K562 (cell line): ENCODE results near the gene WWOX. TPM values are rescaled to one million over a fixed set of nuclear protein-coding genes. Genes with fewer than 3 reads are reported as not detected.

Experiments
- ATAC-seq: fragments of 200-7000 bp; cut with Tn5 transposase; 3 replicates; pipeline ENCODE4 v1.9.1; 2020; ENCODE audit warnings: moderate library complexity
- BruUV-seq: library from RNA; stranded (reverse); fragments of 400-500 nt; replicated peaks from 2 replicates; lab custom pipeline; 2021; lab: Mats Ljungman, UMichigan
- CTCF ChIA-PET: fragments of 300-600 bp; formaldehyde crosslinking; extraction: SDS; loops from one replicate; lab custom pipeline; 2021; ENCODE audit warnings: low intra/inter-chr PET ratio; lab: Yijun Ruan, JAX
- POLR2A ChIA-PET: fragments of 300-600, 350-650 bp; sonication (Branson Sonifier 250); formaldehyde crosslinking; extraction: SDS; loops from one replicate; lab custom pipeline; 2021; ENCODE audit warnings: antibody characterized with exemption, inconsistent platforms; lab: Yijun Ruan, JAX
- DNase-seq, 4 experiments: peaks; one replicate each; pipeline versions ENCODE4 v3.0.0 to v3.0.0-alpha.2; 2011 to 2018; ENCODE audit warnings: low spot score in 3 of 4, mixed read lengths in 3 of 4; ENCODE audit errors: extremely low read depth in 1 of 4
- FAIRE-seq: peaks from 2 replicates; lab custom pipeline; 2011; peaks lifted over from hg19 to GRCh38; lab: Jason Lieb, UNC
- H2AFZ ChIP-seq: 2 replicates; pipeline ENCODE4 v1.6.0; 2011; ENCODE audit warnings: low read depth, low read length, control low read depth, inconsistent platforms
- H3K27ac ChIP-seq: fragments of 200-600 bp; 3 replicates; pipeline ENCODE4 v1.8.0; 2011; ENCODE audit warnings: low read depth, mild to moderate bottlenecking, control low read depth, inconsistent platforms, low read length, moderate library complexity, mixed read lengths; ENCODE audit errors: extremely low read depth
- H3K27me3 ChIP-seq, 2 experiments: fragments of 300-600 bp in 1 of 2; 2 replicates in 1 of 2; 3 replicates in 1 of 2; pipeline versions ENCODE4 v1.6.0 to v1.8.0; 2011; ENCODE audit warnings: inconsistent platforms in 2 of 2, low read length in 2 of 2, mild to moderate bottlenecking in 1 of 2, mixed read lengths in 1 of 2, moderate library complexity in 1 of 2; ENCODE audit not compliant: control insufficient read depth in 2 of 2, insufficient read depth in 2 of 2
- H3K36me3 ChIP-seq: fragments of 300-600 bp; 3 replicates; pipeline ENCODE4 v1.8.0; 2011; ENCODE audit warnings: mild to moderate bottlenecking, low read length, inconsistent platforms; ENCODE audit not compliant: control insufficient read depth, insufficient read depth
- H3K4me1 ChIP-seq, 2 experiments: fragments of 200-600 bp in 1 of 2; replicated peaks in 1 of 2; 2 replicates in 1 of 2; 3 replicates in 1 of 2; pipeline versions ENCODE4 v1.5.1 to v1.8.0; 2011; ENCODE audit warnings: inconsistent platforms in 2 of 2, low read length in 2 of 2, mild to moderate bottlenecking in 1 of 2, mixed read lengths in 1 of 2, moderate library complexity in 1 of 2; ENCODE audit not compliant: control insufficient read depth in 2 of 2, insufficient read depth in 2 of 2
- H3K4me2 ChIP-seq: 2 replicates; pipeline ENCODE4 v1.6.1; 2011; ENCODE audit warnings: low read length, control low read depth, inconsistent platforms, mixed read lengths; ENCODE audit not compliant: insufficient read depth
- H3K4me3 ChIP-seq: fragments of 200-600 bp; sonication (generic), shearing (Covaris generic); 2 replicates; pipeline ENCODE4 v1.5.1; 2016; ENCODE audit warnings: control low read depth, inconsistent platforms
- H3K79me2 ChIP-seq: fragments of 200-600 bp; 3 replicates; pipeline ENCODE4 v1.8.0; 2011; ENCODE audit warnings: low read length, inconsistent platforms; ENCODE audit not compliant: control insufficient read depth, insufficient read depth
- H3K9ac ChIP-seq, 2 experiments: 2 replicates each; pipeline versions ENCODE4 v1.6.0 to v1.6.1; 2011; ENCODE audit warnings: low read depth in 2 of 2, low read length in 2 of 2, control low read depth in 1 of 2, inconsistent platforms in 1 of 2, mild to moderate bottlenecking in 1 of 2, mixed read lengths in 1 of 2; ENCODE audit not compliant: insufficient read depth in 1 of 2
- H3K9me1 ChIP-seq: one replicate; pipeline ENCODE4 v1.6.0; 2011; ENCODE audit warnings: inconsistent platforms, mild to moderate bottlenecking, low read length, moderate library complexity; ENCODE audit not compliant: control insufficient read depth, insufficient read depth
- H3K9me3 ChIP-seq: replicated peaks from 2 replicates; pipeline ENCODE4 v1.5.1; 2011; ENCODE audit warnings: low read depth, low read length, inconsistent platforms; ENCODE audit not compliant: control insufficient read depth, insufficient read depth
- H4K20me1 ChIP-seq: replicated peaks from 2 replicates; pipeline ENCODE4 v1.6.1; 2011; ENCODE audit warnings: low read length, inconsistent platforms, mixed read lengths; ENCODE audit not compliant: control insufficient read depth, insufficient read depth
- ATF7 ChIP-seq: fragments of 450-650 bp; IDR thresholded peaks from 2 replicates; pipeline ENCODE4 v1.7.1; 2014; ENCODE audit warnings: mild to moderate bottlenecking, moderate library complexity
- DLX4 ChIP-seq: fragments of 250-450 bp; sonication (Bioruptor Pico); IDR thresholded peaks from 2 replicates; pipeline ENCODE4 v1.6.1; 2021; ENCODE audit warnings: mild to moderate bottlenecking
- FOS ChIP-seq: IDR thresholded peaks from 3 replicates; pipeline ENCODE4 v1.6.1; 2011; ENCODE audit not compliant: insufficient read length; ENCODE audit errors: extremely low read depth
- HNRNPL ChIP-seq: fragments of 200-400 bp; formaldehyde crosslinking; IDR thresholded peaks from 2 replicates; pipeline ENCODE4 v1.6.1; 2017; ENCODE audit warnings: low read depth, mild to moderate bottlenecking, low read length
- MCM5 ChIP-seq: fragments of 450-650 bp; IDR thresholded peaks from 2 replicates; pipeline ENCODE4 v1.6.1; 2016; ENCODE audit warnings: low read depth
- MLX ChIP-seq, 2 experiments: fragments of 450-650 bp in 1 of 2; sonication (generic) in 1 of 2; formaldehyde crosslinking; conservative IDR thresholded peaks; 2 replicates each; pipeline versions ENCODE4 v1.4.0 to v1.8.1; 2020 to 2022; ENCODE audit warnings: mild to moderate bottlenecking in 1 of 2, missing genetic modification reagents in 1 of 2
- NFIC ChIP-seq: fragments of 450-650 bp; IDR thresholded peaks from 2 replicates; pipeline ENCODE4 v1.6.1; 2017; ENCODE audit warnings: mild to moderate bottlenecking, inconsistent platforms
- ZBTB40 ChIP-seq, 2 experiments: fragments of 450-650 bp in 1 of 2; sonication (generic) in 1 of 2; formaldehyde crosslinking in 1 of 2; IDR thresholded peaks; 2 replicates each; pipeline versions ENCODE4 v1.7.1 to v1.9.0; 2016 to 2022; ENCODE audit warnings: inconsistent platforms in 1 of 2, mild to moderate bottlenecking in 1 of 2, missing genetic modification reagents in 1 of 2
- ZNF449 ChIP-seq: fragments of 250-450 bp; sonication (Bioruptor Pico); IDR thresholded peaks from 2 replicates; pipeline ENCODE4 v1.8.0; 2022; ENCODE audit warnings: moderate library complexity, mild to moderate bottlenecking, inconsistent platforms
- ZNF586 ChIP-seq: fragments of 450-650 bp; formaldehyde crosslinking; conservative IDR thresholded peaks from 2 replicates; pipeline ENCODE4 v1.4.0; 2020; ENCODE audit warnings: mild to moderate bottlenecking, moderate library complexity
- WGBS: fragments of 100-300 bp; shearing (Covaris generic); methylation state at CpG from one replicate; pipeline ENCODE4 v1.1.6; 2016; ENCODE audit warnings: low coverage, mixed read lengths; ENCODE audit not compliant: insufficient coverage; ENCODE audit errors: missing lambda C conversion rate; 5-methylcytosine and 5-hydroxymethylcytosine counted together
- in situ Hi-C: fragments of 300-500 bp; cut with MboI; formaldehyde crosslinking; loops from 4 replicates; pipeline ENCODE4 v1.15.0; 2018; ENCODE audit warnings: inconsistent platforms, mixed read lengths
- intact Hi-C: fragments of 100-400 bp; cut with micrococcal nuclease; formaldehyde crosslinking; loops from 2 replicates; pipeline ENCODE4 v1.14.2; 2022
- polyA plus RNA-seq, 8 experiments: library from polyadenylated mRNA; depleted of rRNA in 4 of 8; stranded (reverse) in 5 of 8; unstranded in 3 of 8; fragments of >200 nt; fragmentation: Nextera tagmentation in 2 of 8; fragmentation: Illumina TruSeq in 1 of 8; extraction: Ambion mirVana in 2 of 8; extraction: Trizol in 1 of 8; gene quantifications; 2 replicates each; pipeline versions ENCODE4 v1.2.1 to v1.2.3, GENCODE V29; 2011 to 2014; ENCODE audit warnings: inconsistent platforms in 1 of 8, missing spikeins in 1 of 8
- total RNA-seq, 7 experiments: library from RNA; depleted of rRNA in 6 of 7; stranded (reverse); fragments of >200 nt in 6 of 7; fragmentation: Illumina TruSeq in 2 of 7; extraction: Trizol in 2 of 7; gene quantifications; 2 replicates each; pipeline versions ENCODE4 v1.2.1 to v1.2.3, GENCODE V29; 2011 to 2021; ENCODE audit warnings: low replicate concordance in 1 of 7

Gene WWOX
- total and polyA plus RNA-seq, 9 of the 15 experiments (the other 6 are each of a cell fraction or from before 2014, with no cell fraction given): 1.6 to 22.7 (median 8.1) TPM

- Histone ChIP-seq H4K20me1 (no peaks in the 10 kb centered on the region; the same call in 1 of the 2 replicates), H3K9me3 (no peaks in the 10 kb centered on the region), H3K27ac (no peak overlapping the region), H3K4me2 (no peak overlapping the region), H3K79me2 (no peaks in the 10 kb centered on the region), H3K4me3 (no peak overlapping the region), H3K9ac (no peak overlapping the region), H3K27me3 (peaks cover 11 to 27% of the 10 kb centered on the region in 2 experiments), H3K36me3 (no peaks in the 10 kb centered on the region), H3K9me1 (no peaks in the 10 kb centered on the region), H3K4me1 (no peaks in the 10 kb centered on the region), H2AFZ (no peak overlapping the region)
- intact Hi-C loops (no loop called here), in situ Hi-C loops (no loop called here)
- FAIRE-seq (no peak), DNase-seq (peak in 1 of 4 experiments; percentile 9)
- ChIA-PET CTCF (no interaction called here), POLR2A (interaction anchor here (0.6 kb wide), 1 partner anchor 35 kb away, joined by 3 read pairs; no protein-coding TSS in a partner anchor)
- BruUV-seq: no TSS peak
- WGBS: 2% methylated on average over 3 of the region's 3 CpGs
- no peak for TF ChIP-seq ATF7
- TF ChIP-seq HNRNPL: no peak
- peak; percentile 93 for TF ChIP-seq ZBTB40 (IDR thresholded peaks at IDR 0.05)
- peak; percentile 83 for TF ChIP-seq ZBTB40 (CRISPR knock-in tag; IDR thresholded peaks at IDR 0.05)
- no peak for TF ChIP-seq ZNF449 (CRISPR knock-in tag)
- TF ChIP-seq DLX4 (CRISPR knock-in tag): no peak
- TF ChIP-seq MCM5: no peak
- TF ChIP-seq ZNF586 (CRISPR knock-in tag): no peak
- no peak for TF ChIP-seq FOS
- TF ChIP-seq NFIC: peak; percentile 73
- TF ChIP-seq MLX (CRISPR knock-in tag; conservative IDR thresholded peaks at IDR 0.05): no peak
- TF ChIP-seq, all 486 proteins: peak for 2
- ATAC-seq: no peak
Observed at GRCh38 chr16:78984324-78984723, 884.9 kb downstream of the WWOX start.
